Activated CD8-positive, alpha-beta T cell treated with anti-CD3 and anti-CD28 coated beads for 36 hours (primary cell): ENCODE data around the gene ZIC5. TPM values are rescaled to one million over a fixed set of nuclear protein-coding genes. Genes with fewer than 3 reads are reported as not detected.

Experiments used
- ATAC-seq: fragments of 200-7000 bp; cut with Tn5 transposase; one replicate; pipeline ENCODE4 v1.10.0; 2021; ENCODE audit warnings: mild to moderate bottlenecking, moderate library complexity
- CTCF ChIA-PET: fragments of 350-600 bp; sonication (Branson Sonifier 250); formaldehyde crosslinking; loops from one replicate; lab custom pipeline; 2021; ENCODE audit warnings: antibody characterized with exemption; lab: Charles Lee
- POLR2A ChIA-PET: fragments of 350-600 bp; sonication (Branson Sonifier 250); formaldehyde crosslinking; loops from one replicate; lab custom pipeline; 2021; ENCODE audit warnings: antibody characterized with exemption; lab: Charles Lee
- DNase-seq: peaks from one replicate; pipeline ENCODE4 v3.0.0-alpha.2; 2020
- H3K27ac Mint-ChIP-seq: one replicate; pipeline ENCODE4 v1.8.0; 2021; ENCODE audit warnings: mild to moderate bottlenecking, mixed read lengths
- H3K27me3 Mint-ChIP-seq: one replicate; pipeline ENCODE4 v1.8.0; 2021; ENCODE audit warnings: mixed read lengths
- H3K36me3 Mint-ChIP-seq: one replicate; pipeline ENCODE4 v1.8.0; 2021; ENCODE audit warnings: low read depth, mixed read lengths
- H3K4me1 Mint-ChIP-seq: one replicate; pipeline ENCODE4 v1.8.0; 2021; ENCODE audit warnings: low read depth, mixed read lengths
- H3K4me3 Mint-ChIP-seq: one replicate; pipeline ENCODE4 v1.8.0; 2021; ENCODE audit warnings: mild to moderate bottlenecking, moderate library complexity, mixed read lengths
- H3K9me3 Mint-ChIP-seq: one replicate; pipeline ENCODE4 v1.8.0; 2021; ENCODE audit warnings: mixed read lengths
- CTCF ChIP-seq: fragments of 200-600 bp; IDR thresholded peaks from one replicate; pipeline ENCODE4 v1.8.0; 2022; ENCODE audit warnings: antibody characterized with exemption, mild to moderate bottlenecking
- intact Hi-C: fragments of 100-400 bp; cut with micrococcal nuclease; formaldehyde crosslinking; loops from one replicate; pipeline ENCODE4 v1.10.0; 2022
- total RNA-seq, 2 experiments: library from RNA; stranded (reverse); gene quantifications; one replicate each; pipeline ENCODE4 v1.2.3, GENCODE V29; 2021

ZIC5 gene
- not detected for total RNA-seq

DNA sequence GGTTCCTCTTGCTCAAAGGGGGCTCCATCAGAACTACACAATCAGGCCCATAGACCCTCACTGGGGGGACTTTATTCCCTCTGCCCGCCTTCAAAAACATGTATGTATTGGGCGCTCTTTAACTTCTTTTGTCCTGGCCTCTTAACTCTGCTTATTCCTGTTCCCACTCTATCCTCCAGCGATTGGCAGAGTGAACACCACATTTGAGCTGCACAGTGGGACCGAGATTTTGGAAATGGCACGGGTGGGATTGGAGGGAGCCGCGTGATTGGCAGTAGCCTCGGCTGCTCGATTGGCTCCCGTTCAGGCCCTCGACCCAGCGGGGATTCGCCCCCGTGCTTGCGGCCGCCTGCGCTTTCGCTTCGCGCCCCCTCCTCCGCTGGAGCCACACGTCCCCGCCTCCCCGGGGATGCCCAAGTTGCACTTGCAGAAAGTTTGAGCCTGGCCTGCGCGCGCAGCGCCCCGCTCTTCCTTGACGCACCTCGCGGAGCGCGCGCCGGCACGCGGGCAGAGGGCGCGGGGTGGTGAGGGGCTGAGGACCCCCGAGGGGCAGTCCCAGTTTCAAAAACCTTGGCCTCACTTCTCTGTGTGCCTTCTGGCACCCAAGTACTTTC is at the start of gene ZIC5:
Gene ZIC5 (minus strand): TSS at position 192 of the 614 bp plus-strand sequence. CDS start 164 bp downstream, at position 28.
- Mint-ChIP-seq H3K9me3 (peaks cover 18% of the 10 kb centered on the region), H3K27me3 (peaks cover 74% of the 10 kb centered on the region), H3K27ac (no peak within 1 kb of the TSS), H3K4me3 (peak within 1 kb of the TSS; percentile 44), H3K4me1 (peaks cover 19% of the 10 kb centered on the region), H3K36me3 (peaks cover 6% of the 10 kb centered on the region)
- ATAC-seq (no peak), DNase-seq (no peak)
- ChIA-PET POLR2A (no interaction called here), CTCF (no interaction called here)
- no peak for TF ChIP-seq CTCF
- intact Hi-C loops, result no loop called here

DNA sequence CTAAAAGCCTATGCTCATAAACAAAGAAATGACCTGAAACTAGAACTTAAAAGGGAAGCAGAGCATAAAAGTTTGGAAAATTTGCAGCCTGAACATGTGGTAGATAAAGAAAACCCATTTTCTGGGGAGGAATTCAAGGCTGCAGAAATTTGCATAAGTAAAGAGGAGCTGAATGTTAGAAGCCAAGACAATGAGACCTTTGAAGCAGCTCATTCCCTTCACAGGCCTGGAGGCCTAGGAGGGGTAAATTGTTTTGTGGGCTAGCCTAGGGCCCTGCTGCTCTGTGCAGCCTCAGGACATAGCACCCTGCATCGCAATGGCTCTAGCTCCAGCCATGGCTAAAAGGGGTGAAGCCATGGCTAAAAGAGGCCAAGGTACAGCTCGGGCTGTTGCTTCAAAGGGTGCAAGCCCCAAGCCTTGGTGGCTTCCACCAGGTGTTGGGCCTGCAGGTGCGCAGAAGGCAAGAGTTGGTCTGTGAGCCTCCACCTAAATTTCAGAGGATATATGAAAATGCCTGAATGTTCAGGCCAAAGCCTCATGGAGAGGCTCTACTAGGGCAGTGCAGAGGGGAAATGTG is 48.3 kb upstream of the ZIC5 start:
- Mint-ChIP-seq H3K4me3 (no peak overlapping the region), H3K9me3 (no peaks in the 10 kb centered on the region), H3K27me3 (no peaks in the 10 kb centered on the region), H3K4me1 (no peaks in the 10 kb centered on the region), H3K27ac (no peak overlapping the region), H3K36me3 (no peaks in the 10 kb centered on the region)
- POLR2A ChIA-PET, result no interaction called here
- ATAC-seq (no peak), DNase-seq (no peak)
- TF ChIP-seq CTCF, result no peak
- CTCF ChIA-PET, result no interaction called here
- intact Hi-C loops, result no loop called here

GRCh38 chr13:100014621-100015020 is 43.1 kb upstream of the ZIC5 start:
- peaks cover 10% of the 10 kb centered on the region for H3K27me3 Mint-ChIP-seq
- CTCF ChIA-PET, result no interaction called here
- H3K36me3 Mint-ChIP-seq, result no peaks in the 10 kb centered on the region
- no peak for TF ChIP-seq CTCF
- intact Hi-C loops, result no loop called here
- H3K27ac Mint-ChIP-seq, result no peak overlapping the region
- H3K9me3 Mint-ChIP-seq, result no peaks in the 10 kb centered on the region
- no peaks in the 10 kb centered on the region for H3K4me1 Mint-ChIP-seq
- DNase-seq (no peak), ATAC-seq (no peak)
- H3K4me3 Mint-ChIP-seq, result no peak overlapping the region
- POLR2A ChIA-PET, result no interaction called here

GRCh38 chr13:99998261-99998660 is 26.7 kb upstream of the ZIC5 start:
- CTCF ChIA-PET, result no interaction called here
- POLR2A ChIA-PET, result interaction anchor here (1.4 kb wide), 1 partner anchor 396 kb away, joined by 3 read pairs; no protein-coding TSS in a partner anchor
- Mint-ChIP-seq H3K9me3 (peaks cover 2% of the 10 kb centered on the region), H3K4me1 (peaks cover 12% of the 10 kb centered on the region), H3K36me3 (no peaks in the 10 kb centered on the region), H3K27me3 (peaks cover 68% of the 10 kb centered on the region), H3K4me3 (no peak overlapping the region), H3K27ac (no peak overlapping the region)
- intact Hi-C loops, result loop anchor here (10.0 kb wide), 1 partner anchor 237 kb away; no protein-coding TSS in a partner anchor
- DNase-seq, result no peak
- no peak for TF ChIP-seq CTCF
- ATAC-seq, result no peak

GRCh38 chr13:99997702-99998214 is 26.2 kb upstream of the ZIC5 start:
- TF ChIP-seq CTCF, result no peak
- peaks cover 17% of the 10 kb centered on the region for H3K4me1 Mint-ChIP-seq
- H3K9me3 Mint-ChIP-seq, result peaks cover 1% of the 10 kb centered on the region
- no peaks in the 10 kb centered on the region for H3K36me3 Mint-ChIP-seq
- H3K4me3 Mint-ChIP-seq, result no peak overlapping the region
- ChIA-PET POLR2A (no interaction called here), CTCF (no interaction called here)
- DNase-seq (no peak), ATAC-seq (no peak)
- intact Hi-C loops, result loop anchor here (10.0 kb wide), 1 partner anchor 237 kb away; no protein-coding TSS in a partner anchor
- peaks cover 68% of the 10 kb centered on the region for H3K27me3 Mint-ChIP-seq
- no peak overlapping the region for H3K27ac Mint-ChIP-seq
